NCI-H2081 (cell line): ENCODE data around the gene MUC2.
A peak's percentile ranks its signal among the peaks of the same experiment; 100 is the strongest.

Experiments
- DNase-seq, 2 experiments: peaks; one replicate each; lab custom pipeline; 2025; lab: John Stamatoyannopoulos, UW

The MUC2 gene

GRCh38 chr11:1074244-1075221 lies at the start of gene MUC2:
TSS of gene MUC2 (plus strand) at chr11:1074874.
- no peak for DNase-seq

DNA sequence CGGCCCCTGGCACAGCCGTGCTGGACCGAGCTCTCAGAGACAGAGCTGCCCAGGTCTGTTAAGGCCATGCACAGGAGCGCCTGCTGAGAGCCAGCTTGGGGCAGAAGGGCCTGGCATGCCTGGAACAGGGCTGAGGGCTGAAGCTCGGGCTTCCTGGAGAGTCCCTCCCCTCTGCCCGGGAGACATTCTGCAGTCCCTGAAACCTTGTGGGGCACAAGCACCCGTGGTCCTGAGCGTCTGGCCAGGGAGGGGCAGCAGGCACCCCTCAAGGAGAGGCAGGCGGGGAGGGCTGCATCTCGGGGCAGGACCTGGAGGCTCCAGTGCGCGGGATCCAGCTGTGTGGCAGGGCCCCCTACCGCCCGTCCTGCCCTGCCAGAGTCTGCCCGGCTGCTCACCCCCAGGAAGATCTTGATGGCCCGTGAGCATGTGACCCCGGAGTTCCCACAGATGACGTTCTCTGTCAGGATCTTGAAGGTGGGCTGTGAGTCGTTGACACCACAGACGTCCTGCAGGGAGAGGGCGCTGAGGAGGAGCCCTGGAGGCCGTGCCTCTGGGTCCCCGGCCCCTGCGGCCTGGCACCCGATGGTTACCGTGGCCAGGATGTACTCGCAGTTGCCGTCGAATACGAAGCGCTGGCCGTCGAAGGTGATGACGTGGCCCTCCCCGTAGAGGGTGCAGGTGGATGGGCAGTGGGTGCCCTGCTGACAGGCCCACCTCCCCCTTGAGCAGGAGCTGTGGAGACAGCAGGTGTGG lies 49.1 kb upstream of the MUC2 start:
- no peak for DNase-seq

DNA sequence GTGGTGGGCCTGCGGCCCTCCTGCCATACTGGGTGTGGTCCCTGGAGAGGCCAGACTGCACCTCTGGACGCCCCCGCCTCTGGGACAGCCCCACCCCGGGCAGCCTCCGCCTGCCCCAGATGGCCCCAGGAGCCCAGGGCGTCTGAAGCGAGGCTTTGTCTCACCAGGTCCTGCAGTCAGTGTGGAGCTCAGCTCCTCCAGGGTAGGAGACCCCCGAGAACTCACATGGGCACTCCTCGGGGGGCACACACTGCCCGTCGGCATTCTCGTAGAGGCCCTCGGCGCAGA lies 48.6 kb upstream of the MUC2 start:
- DNase-seq: no peak

GRCh38 chr11:1026641-1027482 lies 47.8 kb upstream of the MUC2 start:
- no peak for DNase-seq

DNA sequence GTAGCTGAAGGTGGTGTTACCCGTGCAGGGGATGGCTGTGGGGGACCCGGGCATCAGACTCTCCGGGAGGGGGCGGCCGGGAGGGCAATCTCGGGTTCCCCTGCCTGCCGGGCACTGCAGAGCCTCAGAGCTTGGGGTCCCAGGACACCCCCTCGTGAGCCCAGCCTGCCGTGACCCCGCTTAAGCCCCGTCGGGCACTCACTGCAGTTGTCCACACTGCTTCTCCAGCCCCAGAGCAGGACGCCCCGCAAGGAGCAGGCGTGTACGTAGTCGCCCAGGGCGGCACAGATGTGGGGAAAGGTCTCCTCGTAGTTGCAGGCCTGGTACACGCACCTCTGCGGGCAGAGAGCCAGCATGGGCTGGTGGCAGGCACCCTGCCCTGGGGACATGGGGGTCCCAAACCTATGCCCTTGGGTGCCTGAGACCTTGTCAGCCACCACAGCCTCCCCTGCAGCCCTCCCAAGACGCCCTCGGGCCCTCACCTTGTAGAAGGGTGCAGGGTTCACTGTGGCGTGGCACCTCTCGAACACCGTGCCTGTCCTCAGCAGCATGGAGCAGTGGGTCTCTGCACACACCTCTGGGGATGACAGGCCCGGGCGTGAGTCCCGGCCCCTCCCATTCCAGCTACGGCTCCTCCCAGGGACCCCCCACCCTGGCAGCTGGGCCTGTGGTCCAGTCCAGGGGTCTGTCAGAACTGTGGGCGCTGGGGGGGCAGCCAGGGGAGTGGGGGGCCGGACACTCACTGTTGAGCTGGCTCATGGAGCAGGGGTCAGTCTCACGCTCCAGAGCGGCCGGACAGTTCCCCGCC lies 47.0 kb upstream of the MUC2 start:
- no peak for DNase-seq

DNA sequence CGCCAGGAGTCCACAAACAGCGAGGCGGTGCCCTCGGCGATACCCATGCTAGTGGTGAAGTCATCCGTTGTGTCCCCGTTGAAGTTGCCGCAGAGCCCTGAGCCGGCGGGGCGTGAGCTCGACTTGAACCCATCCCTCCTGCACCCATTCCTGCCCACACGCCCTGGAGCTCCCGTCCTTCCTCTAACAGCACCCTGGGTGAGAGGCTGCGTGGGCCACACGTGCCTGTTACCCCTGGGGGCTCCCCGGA lies 46.5 kb upstream of the MUC2 start:
- no peak for DNase-seq

- no peak for DNase-seq
These were observed 46.1 kb upstream of the MUC2 start for GRCh38 chr11:1028616-1029015.

DNA sequence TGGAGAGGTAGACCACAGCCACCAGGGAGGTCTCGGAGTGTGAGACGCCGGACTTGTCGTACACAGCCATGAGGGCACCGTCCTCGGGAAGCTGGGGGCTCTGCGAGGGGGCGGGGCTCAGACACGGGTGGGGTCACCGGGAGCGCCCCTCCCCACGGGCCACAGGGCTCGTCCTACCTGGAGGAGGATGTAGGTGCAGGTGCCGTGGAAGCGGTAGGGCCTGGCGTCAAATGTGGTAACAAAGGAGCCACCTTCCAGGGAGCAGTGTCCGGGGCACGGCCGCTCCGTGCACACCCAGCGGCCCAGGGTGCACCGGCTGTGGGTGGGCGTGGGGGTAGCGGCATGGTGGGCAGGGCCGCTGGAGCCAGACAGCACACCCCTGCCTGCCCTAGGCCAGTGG lies 45.6 kb upstream of the MUC2 start:
- DNase-seq: no peak

DNA sequence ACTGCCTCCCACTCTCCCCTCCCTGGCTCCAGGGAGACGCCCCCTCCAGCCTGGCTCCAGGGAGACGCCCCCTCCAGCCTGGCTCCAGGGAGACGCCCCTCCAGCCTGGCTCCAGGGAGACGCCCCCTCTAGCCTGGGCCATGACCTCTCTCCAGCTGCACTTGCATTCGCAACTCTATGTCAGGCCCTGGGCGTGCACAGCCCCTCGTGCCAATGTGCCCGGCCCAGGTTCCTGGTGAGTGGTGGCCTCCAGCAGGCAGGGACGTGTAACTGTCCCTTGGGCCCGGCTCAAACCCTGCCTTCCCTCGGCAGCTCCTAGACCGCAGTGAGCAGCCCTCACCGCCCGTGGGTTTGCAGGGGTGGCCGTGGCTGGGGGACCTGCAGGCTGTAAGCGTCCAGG lies 45.0 kb upstream of the MUC2 start:
- no peak for DNase-seq

GRCh38 chr11:1030086-1030485 lies 44.6 kb upstream of the MUC2 start:
- DNase-seq: no peak

DNA sequence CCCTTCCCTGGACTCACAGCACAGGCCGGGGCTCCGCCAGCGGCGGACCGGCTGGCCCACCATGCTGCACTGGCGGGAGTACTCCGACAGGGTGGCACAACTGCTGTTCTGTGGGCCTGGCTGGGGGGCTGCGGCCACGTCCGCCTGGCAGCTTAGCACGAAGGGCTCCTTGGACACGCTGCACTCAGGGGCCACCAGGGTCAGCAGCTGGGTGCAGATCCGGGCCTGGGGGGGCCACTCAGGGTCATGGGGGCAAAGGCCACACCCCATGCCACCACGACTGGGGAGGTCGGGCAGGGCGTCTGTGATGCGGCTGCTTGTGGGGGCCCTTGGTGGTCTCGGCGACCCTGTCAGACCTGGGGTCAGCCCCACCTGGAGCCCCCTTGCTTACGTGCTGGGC lies 44.1 kb upstream of the MUC2 start:
- no peak for DNase-seq

DNA sequence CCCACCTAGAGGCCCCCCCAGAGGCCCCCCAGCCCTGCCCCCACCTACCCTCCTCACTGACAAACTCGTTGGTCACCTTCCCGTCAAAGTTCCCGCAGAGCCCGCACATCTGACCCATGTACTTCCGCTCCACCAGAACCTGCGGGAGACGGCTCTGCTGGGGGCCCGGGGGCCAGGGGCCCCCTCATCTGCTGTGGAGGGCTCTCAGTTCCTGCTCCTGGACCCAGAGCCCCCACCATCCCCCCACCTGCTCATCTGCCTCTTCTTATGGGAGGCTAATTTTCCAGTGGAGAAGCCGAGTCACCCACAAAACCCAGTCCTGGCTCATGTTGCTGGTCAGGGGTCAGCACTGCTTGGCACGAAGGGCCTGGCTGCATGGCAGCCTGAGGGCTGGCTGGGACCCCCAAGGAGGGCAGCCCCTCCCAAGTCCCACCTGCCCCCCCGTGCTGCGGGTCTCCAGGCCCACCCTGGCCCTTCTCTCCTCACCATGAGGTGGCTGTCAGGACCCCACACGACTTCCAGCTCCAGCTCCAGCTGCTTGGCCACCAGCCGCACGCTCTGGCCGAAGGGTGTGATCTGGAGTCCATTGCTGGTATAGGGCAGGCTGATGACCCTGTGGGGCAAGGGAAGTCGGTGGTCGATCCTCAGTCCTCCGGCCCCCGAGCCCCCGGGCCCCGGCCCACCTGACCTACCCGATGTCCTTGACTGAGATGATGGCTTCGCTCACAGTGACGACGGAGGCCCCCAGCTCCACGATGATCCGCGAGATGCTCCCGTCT lies 43.4 kb upstream of the MUC2 start:
- no peak for DNase-seq

GRCh38 chr11:1032310-1032891 lies 42.3 kb upstream of the MUC2 start:
- DNase-seq: no peak

GRCh38 chr11:1033016-1033798 lies 41.5 kb upstream of the MUC2 start:
- DNase-seq: no peak

DNA sequence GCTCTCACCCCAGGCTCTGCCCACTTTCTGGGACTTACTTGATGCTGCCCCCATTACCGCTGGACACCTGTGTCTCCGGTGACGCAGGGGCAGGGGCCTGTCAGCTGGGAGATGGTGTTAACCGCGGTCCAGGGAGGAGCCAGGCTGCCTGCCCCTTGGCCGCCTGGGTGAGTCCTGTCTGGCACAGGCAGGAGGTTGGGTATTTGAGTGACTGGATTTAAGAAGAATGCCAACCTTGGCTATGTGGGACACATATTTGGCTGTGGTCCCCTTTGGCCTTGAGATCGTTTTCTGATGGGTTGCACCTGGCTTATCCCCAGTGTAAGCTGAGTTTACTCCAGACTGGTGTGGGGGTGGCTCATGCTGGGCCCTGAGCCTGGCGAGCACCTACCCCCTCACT lies 40.7 kb upstream of the MUC2 start:
- no peak for DNase-seq

DNA sequence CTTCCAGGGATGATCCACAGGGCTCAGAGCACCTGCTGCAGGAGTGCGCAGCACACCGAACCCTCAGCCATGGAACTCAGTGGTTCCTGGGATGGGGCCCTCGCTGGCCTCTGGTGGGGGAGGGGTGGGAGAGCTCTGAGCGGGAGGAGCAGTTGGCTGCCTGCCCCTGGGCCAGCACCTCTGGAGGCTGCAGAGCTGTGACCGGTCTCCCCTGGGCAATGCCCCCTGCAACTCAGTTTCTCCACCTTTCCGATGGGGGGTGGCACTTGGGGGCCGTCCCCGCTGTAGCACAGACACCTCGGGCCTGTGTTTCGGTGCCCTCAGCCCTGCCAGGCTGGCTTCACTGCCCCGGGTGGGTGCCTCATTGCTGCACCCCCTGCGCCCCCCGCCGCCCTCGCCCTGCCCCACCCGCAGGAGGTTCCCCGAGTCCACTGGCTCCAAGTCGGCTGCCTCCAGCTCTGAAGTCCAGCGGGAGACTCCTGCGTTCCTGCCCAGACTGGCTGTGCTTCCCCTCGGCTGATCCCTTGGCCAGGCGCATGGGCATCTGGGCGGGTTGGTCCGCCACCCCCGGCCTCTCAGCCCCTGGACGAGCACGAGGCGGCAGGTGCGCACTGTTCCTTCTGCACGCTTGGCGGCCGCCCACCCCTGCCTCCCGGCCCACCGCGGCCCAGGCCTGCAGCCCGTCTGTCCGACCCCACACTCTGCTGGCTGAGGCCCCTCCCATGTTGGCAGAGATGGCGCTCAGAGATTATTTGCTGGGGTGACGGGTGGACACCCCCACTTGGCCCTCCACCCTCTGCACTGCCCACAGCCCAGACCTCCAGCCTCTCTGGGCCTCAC lies 40.0 kb upstream of the MUC2 start:
- no peak for DNase-seq

DNA sequence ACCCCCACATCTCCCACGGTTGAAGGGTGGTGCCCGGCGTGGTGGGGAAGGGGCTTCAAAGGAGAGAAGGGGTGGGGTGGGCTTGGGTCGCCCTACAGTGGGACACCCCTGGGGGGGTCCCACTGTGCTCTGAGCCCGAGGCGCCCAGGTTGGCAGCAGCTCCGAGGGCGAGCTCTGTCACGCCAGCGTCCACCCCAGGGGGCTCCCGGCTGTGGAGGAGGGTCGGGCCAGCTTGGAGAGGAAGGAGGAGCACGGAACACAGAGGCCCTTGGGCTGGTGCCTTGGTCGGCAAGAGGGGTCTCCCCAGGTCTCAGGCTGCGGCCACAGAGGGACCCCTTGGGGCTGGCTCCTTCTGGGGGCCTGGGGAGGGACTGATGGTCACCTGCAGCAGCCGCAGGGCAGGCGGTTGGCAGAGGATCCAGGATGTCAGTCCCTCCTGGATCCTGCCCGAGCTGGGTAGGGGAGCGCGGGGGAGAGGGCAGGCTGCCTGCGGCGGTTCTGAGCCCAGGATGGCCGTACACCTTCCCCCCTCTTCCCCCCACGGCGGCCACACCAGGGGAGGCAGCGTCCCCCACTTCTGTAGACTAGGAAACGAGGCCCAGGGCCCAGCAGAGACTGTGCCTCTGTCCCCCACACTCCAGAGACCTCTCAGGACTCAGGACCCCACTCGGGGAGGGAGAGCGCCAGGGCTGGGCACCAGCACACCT lies 38.9 kb upstream of the MUC2 start:
- no peak for DNase-seq

DNA sequence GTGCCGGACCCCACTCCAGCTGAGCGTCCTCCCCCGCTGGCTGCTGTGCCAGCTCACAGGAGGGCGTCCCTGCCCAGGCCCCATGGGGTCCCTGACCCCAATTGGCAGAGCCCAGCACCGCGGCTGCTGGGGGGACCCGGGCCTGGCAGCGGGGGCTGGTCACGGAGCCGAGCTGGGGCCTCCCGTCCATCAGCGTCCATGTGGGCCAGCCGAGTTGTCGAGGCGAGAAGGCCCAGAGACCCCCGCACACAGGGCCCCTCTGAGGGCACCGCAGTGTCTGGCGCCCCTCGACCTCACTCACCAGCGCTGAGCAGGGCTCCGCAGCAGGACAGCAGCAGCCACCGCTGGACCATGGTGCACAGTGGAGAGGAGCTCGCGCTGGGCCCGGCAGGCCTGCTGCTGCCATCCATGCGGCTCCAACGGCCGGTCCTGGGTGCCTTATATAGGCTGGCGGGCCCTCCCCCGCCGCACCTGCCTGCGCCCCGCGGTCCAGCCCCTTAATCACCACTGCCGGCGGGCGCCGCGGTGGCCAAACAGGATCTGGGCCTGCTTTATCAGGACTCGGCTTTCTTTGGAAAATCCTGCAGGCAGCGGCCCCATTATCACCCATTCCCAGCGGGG lies 38.3 kb upstream of the MUC2 start, which contains the start of gene MUC6:
MUC6 (minus strand) TSS at position 416 of the 621 bp plus-strand sequence; CDS start at position 353, 63 bp downstream.
- DNase-seq: peak in 1 of 2 experiments; percentile 70
